Bronchial epithelial cell (primary cell): Measurements from ENCODE around the gene SGTA. TPM values are rescaled to one million over a fixed set of nuclear protein-coding genes. Genes with fewer than 3 reads are reported as not detected.

Experiments
- DNase-seq: peaks from one replicate; pipeline ENCODE4 v3.0.0-alpha.2; 2010; ENCODE audit warnings: low read depth
- FAIRE-seq: peaks from 2 replicates; lab custom pipeline; 2011; peaks lifted over from hg19 to GRCh38; lab: Jason Lieb, UNC
- H3K27me3 ChIP-seq: 2 replicates; pipeline ENCODE4 v1.5.1; 2011; ENCODE audit warnings: low read length; ENCODE audit not compliant: control insufficient read depth, insufficient read depth
- H3K36me3 ChIP-seq: 2 replicates; pipeline ENCODE4 v1.5.1; 2011; ENCODE audit warnings: low read length; ENCODE audit not compliant: control insufficient read depth, insufficient read depth
- H3K4me3 ChIP-seq: 2 replicates; pipeline ENCODE4 v1.5.1; 2011; ENCODE audit warnings: mild to moderate bottlenecking, low read depth, low read length, control low read depth
- total RNA-seq: library from RNA; depleted of rRNA; stranded (reverse); fragments of >200 nt; gene quantifications from 2 replicates; pipeline ENCODE4 v1.2.1, GENCODE V29; 2014
- TF ChIP-seq, protein P1 (sequence below): IDR thresholded peaks from 2 replicates; pipeline ENCODE4 v1.5.1; 2011; ENCODE audit warnings: mild to moderate bottlenecking, moderate library complexity, low read length, control low read depth, inconsistent platforms; ENCODE audit not compliant: insufficient read depth, severe bottlenecking

The SGTA gene
- total RNA-seq, 1 donor from 2014 or later = 19.7 TPM

DNA sequence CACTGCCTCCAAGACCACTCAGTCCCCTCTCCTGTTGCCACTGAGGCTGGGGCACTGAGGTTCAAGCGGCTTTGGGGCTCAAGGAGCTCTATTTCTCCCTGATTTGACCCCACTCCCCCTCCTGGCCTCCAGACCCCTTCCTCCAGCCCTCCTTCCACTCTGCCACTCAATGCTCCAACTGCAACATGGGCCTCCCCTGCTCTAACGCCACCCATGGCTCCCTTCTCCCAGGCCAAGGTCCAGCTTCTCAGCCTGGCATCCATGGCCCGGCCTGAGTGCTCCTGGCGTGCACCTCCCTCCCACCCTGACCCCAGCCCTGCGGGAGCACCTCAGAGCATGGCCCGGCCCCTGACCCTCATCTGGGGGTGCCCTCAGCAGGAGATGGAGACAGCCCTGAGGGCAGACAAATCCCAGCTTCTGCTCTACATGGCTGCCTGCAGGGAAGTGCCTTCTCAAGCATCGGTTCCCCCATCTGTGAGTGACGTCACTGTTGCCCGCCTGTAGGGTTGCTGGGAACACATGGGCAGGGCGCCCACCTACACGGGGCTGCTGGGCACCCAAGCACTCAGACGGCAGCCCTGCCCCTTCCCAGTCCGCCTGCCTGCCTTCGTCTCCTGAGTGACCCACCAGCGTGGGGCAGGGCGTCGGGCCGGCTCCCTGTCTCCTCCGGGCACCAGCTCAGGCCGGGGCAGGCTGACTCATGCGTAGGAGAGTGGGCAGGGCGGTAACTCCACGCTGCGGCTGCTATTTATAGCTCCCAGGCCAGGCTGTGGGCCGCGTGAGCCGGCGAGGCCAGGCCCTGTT lies 60.3 kb downstream of the SGTA start:
- Histone ChIP-seq H3K27me3 (peaks cover 21% of the 10 kb centered on the region), H3K4me3 (no peak overlapping the region), H3K36me3 (no peaks in the 10 kb centered on the region)
- DNase-seq (peak; percentile 15), FAIRE-seq (no peak)
- TF ChIP-seq, protein P1, sequence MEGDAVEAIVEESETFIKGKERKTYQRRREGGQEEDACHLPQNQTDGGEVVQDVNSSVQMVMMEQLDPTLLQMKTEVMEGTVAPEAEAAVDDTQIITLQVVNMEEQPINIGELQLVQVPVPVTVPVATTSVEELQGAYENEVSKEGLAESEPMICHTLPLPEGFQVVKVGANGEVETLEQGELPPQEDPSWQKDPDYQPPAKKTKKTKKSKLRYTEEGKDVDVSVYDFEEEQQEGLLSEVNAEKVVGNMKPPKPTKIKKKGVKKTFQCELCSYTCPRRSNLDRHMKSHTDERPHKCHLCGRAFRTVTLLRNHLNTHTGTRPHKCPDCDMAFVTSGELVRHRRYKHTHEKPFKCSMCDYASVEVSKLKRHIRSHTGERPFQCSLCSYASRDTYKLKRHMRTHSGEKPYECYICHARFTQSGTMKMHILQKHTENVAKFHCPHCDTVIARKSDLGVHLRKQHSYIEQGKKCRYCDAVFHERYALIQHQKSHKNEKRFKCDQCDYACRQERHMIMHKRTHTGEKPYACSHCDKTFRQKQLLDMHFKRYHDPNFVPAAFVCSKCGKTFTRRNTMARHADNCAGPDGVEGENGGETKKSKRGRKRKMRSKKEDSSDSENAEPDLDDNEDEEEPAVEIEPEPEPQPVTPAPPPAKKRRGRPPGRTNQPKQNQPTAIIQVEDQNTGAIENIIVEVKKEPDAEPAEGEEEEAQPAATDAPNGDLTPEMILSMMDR = no peak

GRCh38 chr19:2721570-2722540 lies 61.2 kb downstream of the SGTA start:
- H3K4me3 ChIP-seq = no peak overlapping the region
- no peak for DNase-seq
- H3K27me3 ChIP-seq = peaks cover 21% of the 10 kb centered on the region
- no peak for FAIRE-seq
- no peaks in the 10 kb centered on the region for H3K36me3 ChIP-seq
- TF ChIP-seq, protein P1 = no peak

GRCh38 chr19:2720777-2721569 lies 62.1 kb downstream of the SGTA start, which contains the start of gene DIRAS1:
DIRAS1 (minus strand) TSS chr19:2721372; CDS start chr19:2717806, 3,566 bp downstream.
- TF ChIP-seq, protein P1 = no peak
- FAIRE-seq (no peak), DNase-seq (no peak)
- peaks cover 16% of the 10 kb centered on the region for H3K27me3 ChIP-seq
- H3K36me3 ChIP-seq = no peaks in the 10 kb centered on the region
- H3K4me3 ChIP-seq = no peak within 1 kb of the TSS

DNA sequence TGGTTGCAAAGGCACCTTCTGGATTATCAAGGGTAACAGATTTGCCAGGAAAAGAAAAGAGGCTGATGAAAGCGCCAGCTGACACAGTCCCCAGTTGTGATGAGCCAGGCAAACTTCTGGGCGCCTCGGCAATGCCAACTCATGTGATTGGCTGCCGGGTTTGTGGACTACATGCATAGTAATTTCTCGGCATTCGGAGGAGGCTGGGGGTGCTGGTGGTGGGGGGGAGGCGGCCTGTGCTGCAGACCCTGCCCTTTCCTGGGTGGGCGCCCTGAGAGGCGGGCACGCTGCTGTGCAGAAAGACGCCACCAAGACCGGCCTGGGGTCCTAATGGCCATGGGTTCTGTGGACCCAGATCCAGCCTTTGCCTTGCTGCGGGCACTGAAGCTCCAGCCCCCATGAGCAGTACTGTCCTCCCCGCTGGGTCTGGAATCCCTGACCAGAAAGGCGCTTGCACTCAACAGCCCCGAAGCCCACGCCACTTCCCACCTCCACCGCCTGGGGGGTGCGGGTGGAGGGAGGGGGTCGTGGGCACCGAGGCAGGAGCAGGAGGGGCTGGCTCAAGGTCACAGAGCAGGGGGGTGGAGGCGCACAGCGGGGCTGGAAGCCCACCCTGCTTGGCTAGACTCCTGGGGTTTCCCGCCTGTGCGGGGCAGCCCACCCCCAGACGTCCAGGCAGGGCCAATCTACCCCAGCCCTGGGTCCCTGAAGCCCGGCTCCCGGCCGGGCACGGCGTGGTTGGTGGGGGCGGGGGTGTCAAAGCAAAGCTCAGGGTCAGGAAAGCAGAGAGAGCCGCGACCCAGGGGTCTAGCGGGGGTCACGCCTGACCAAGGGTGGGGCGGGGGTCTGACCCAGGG lies 62.9 kb downstream of the SGTA start:
- Histone ChIP-seq H3K4me3 (no peak overlapping the region), H3K36me3 (no peaks in the 10 kb centered on the region), H3K27me3 (peaks cover 16% of the 10 kb centered on the region)
- TF ChIP-seq, protein P1 = no peak
- DNase-seq (no peak), FAIRE-seq (no peak)
